Naive thymus-derived CD4-positive, alpha-beta T cell (primary cell): ENCODE data around the gene MYO9B. TPM values are rescaled to one million over a fixed set of nuclear protein-coding genes. Genes with fewer than 3 reads are reported as not detected.
"Not testable (repeated sequence)": the region's sequence is repeated elsewhere in the genome, so short reads cannot be mapped to it uniquely, and the experiment has no call there.

Experiments
- ATAC-seq: fragments of 150-1000 bp; cut with Tn5 transposase; 2 replicates; pipeline ENCODE4 v1.10.0; 2021; ENCODE audit warnings: mild to moderate bottlenecking, moderate library complexity
- CTCF ChIA-PET: fragments of 350-600 bp; sonication (Branson Sonifier 250); formaldehyde crosslinking; loops from one replicate; lab custom pipeline; 2021; ENCODE audit warnings: antibody characterized with exemption; lab: Charles Lee
- POLR2A ChIA-PET: fragments of 350-600 bp; sonication (Branson Sonifier 250); formaldehyde crosslinking; loops from one replicate; lab custom pipeline; 2021; ENCODE audit warnings: antibody characterized with exemption, inconsistent platforms; lab: Charles Lee
- DNase-seq, 9 donors: peaks; one replicate each; pipeline versions ENCODE4 v3.0.0 to v3.0.0-alpha.2; 2020 to 2022; ENCODE audit warnings: mixed read lengths in 1 of 9
- H3K27ac ChIP-seq: one replicate; pipeline ENCODE4 v1.7.0; 2013; ENCODE audit warnings: mild to moderate bottlenecking, low read depth, low read length, moderate library complexity
- H3K27me3 ChIP-seq, 2 donors: one replicate each; pipeline ENCODE4 v1.7.0; 2013; ENCODE audit warnings: low read length in 2 of 2, mild to moderate bottlenecking in 2 of 2, moderate library complexity in 2 of 2; ENCODE audit not compliant: control insufficient read depth in 2 of 2, insufficient read depth in 2 of 2
- H3K36me3 ChIP-seq, 3 experiments: 1 replicate in 2 of 3; 2 replicates in 1 of 3; pipeline ENCODE4 v1.7.0; 2013; ENCODE audit warnings: low read length in 3 of 3, mild to moderate bottlenecking in 3 of 3, moderate library complexity in 1 of 3; ENCODE audit not compliant: insufficient read depth in 3 of 3, control insufficient read depth in 2 of 3
- H3K4me1 ChIP-seq, 2 donors: one replicate each; pipeline ENCODE4 v1.7.0; 2013; ENCODE audit warnings: low read length in 2 of 2, mild to moderate bottlenecking in 2 of 2, moderate library complexity in 1 of 2; ENCODE audit not compliant: control insufficient read depth in 2 of 2, insufficient read depth in 2 of 2
- H3K4me3 ChIP-seq: 2 replicates; pipeline ENCODE4 v1.7.0; 2013; ENCODE audit warnings: mild to moderate bottlenecking, low read length
- H3K9me3 ChIP-seq, 3 experiments: 1 replicate in 2 of 3; 2 replicates in 1 of 3; pipeline ENCODE4 v1.7.0; 2013; ENCODE audit warnings: low read length in 3 of 3; ENCODE audit not compliant: control insufficient read depth in 2 of 3
- H3K27ac Mint-ChIP-seq, 9 donors: one replicate each; pipeline ENCODE4 v1.8.0; 2020 to 2022; ENCODE audit warnings: mixed read lengths in 9 of 9, mild to moderate bottlenecking in 8 of 9, moderate library complexity in 5 of 9, inconsistent platforms in 2 of 9
- H3K27me3 Mint-ChIP-seq, 5 donors: one replicate each; pipeline ENCODE4 v1.8.0; 2021 to 2022; ENCODE audit warnings: mixed read lengths in 5 of 5, mild to moderate bottlenecking in 1 of 5
- H3K36me3 Mint-ChIP-seq, 5 donors: one replicate each; pipeline ENCODE4 v1.8.0; 2020 to 2022; ENCODE audit warnings: mixed read lengths in 5 of 5, mild to moderate bottlenecking in 3 of 5, inconsistent platforms in 1 of 5
- H3K4me1 Mint-ChIP-seq, 7 donors: one replicate each; pipeline ENCODE4 v1.8.0; 2020 to 2022; ENCODE audit warnings: mixed read lengths in 7 of 7, mild to moderate bottlenecking in 3 of 7, inconsistent platforms in 1 of 7
- H3K4me3 Mint-ChIP-seq, 10 donors: one replicate each; pipeline ENCODE4 v1.8.0; 2020 to 2022; ENCODE audit warnings: mild to moderate bottlenecking in 10 of 10, mixed read lengths in 10 of 10, moderate library complexity in 6 of 10, inconsistent platforms in 2 of 10
- H3K9me3 Mint-ChIP-seq, 11 donors: one replicate each; pipeline ENCODE4 v1.8.0; 2020 to 2022; ENCODE audit warnings: mixed read lengths in 11 of 11, mild to moderate bottlenecking in 4 of 11, inconsistent platforms in 1 of 11, moderate library complexity in 1 of 11
- intact Hi-C, 2 donors: fragments of 100-400 bp; cut with micrococcal nuclease; formaldehyde crosslinking; loops; one replicate each; pipeline ENCODE4 v1.15.1; 2023
- polyA plus RNA-seq, 2 donors: library from polyadenylated mRNA; unstranded; fragments of 300-500 nt; fragmentation: Illumina TruSeq; gene quantifications; one replicate each; pipeline ENCODE4 v1.2.3, GENCODE V29; 2021
- total RNA-seq, 6 experiments: library from RNA in 5 of 6; stranded (reverse) in 5 of 6; gene quantifications; 1 replicate in 5 of 6; 2 replicates in 1 of 6; pipeline ENCODE4 v1.2.3 and lab custom pipeline; 2021 to 2026

The MYO9B gene
- total and polyA plus RNA-seq, 7 experiments from 2014 or later = 5.6 to 297 (median 165) TPM

- no peaks in the 10 kb centered on the region for H3K9me3 Mint-ChIP-seq
- peak overlapping the region; percentile 41 to 89 (median 79) for H3K4me3 Mint-ChIP-seq
- DNase-seq (peak in 8 of 9 donors; percentile 19 to 54 (median 46)), ATAC-seq (peak; percentile 73)
- intact Hi-C loops = loop anchor here in 1 of 2 donors (1.0 to 5.0 kb wide), 4 partner anchors 10 to 147 kb away; partner anchors contain the start of gene ANKLE1
- no peaks in the 10 kb centered on the region for H3K27me3 Mint-ChIP-seq
- no peaks in the 10 kb centered on the region for H3K9me3 ChIP-seq
- H3K4me1 ChIP-seq = peaks cover 4 to 11% of the 10 kb centered on the region in 2 donors
- no peaks in the 10 kb centered on the region for H3K36me3 ChIP-seq
- ChIA-PET POLR2A (no interaction called here), CTCF (no interaction called here)
- H3K4me1 Mint-ChIP-seq = peaks cover 0 to 34% (median 23%) of the 10 kb centered on the region in 7 donors
- no peaks in the 10 kb centered on the region for H3K27me3 ChIP-seq
- H3K27ac ChIP-seq = no peak overlapping the region
- peak overlapping the region; percentile 40 to 92 (median 85) for H3K27ac Mint-ChIP-seq
- peaks cover 0 to 18% (median 4%) of the 10 kb centered on the region in 5 donors for H3K36me3 Mint-ChIP-seq
- H3K4me3 ChIP-seq = no peak overlapping the region
These were observed 59.6 kb downstream of the MYO9B start for GRCh38 chr19:17135001-17135853.

DNA sequence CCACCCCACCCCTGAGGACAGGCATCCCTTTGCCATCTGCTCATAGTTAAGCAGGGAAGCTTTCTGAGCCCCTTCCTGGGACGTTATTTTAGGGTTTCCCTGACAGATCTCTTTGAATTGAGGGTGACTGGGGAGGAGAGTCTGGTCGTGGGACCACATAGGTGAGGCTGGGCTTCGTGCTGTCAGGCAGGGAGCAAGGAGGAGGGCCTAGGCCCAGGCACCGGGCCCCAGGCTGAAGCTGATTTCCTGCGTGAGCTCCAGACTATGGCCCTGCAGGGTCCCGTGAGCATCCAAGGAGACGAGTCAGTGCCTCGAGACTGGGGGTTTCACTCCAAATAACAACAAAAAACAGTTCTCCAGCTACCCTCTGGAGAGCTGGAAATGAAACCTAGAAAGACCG, 60.4 kb downstream of the MYO9B start:
- no peaks in the 10 kb centered on the region for H3K9me3 Mint-ChIP-seq
- Histone ChIP-seq H3K27me3 (no peaks in the 10 kb centered on the region), H3K27ac (no peak overlapping the region), H3K36me3 (peaks cover 0 to 1% (median 0%) of the 10 kb centered on the region in 3 experiments), H3K4me1 (peaks cover 4 to 11% of the 10 kb centered on the region in 2 donors), H3K9me3 (no peaks in the 10 kb centered on the region), H3K4me3 (no peak overlapping the region)
- H3K27me3 Mint-ChIP-seq = no peaks in the 10 kb centered on the region
- intact Hi-C loops = loop anchor here in 1 of 2 donors (5.0 kb wide), 1 partner anchor 146 kb away; the partner anchor contains the start of gene ANKLE1
- ATAC-seq (no peak), DNase-seq (no peak)
- peak overlapping the region in 1 of 9 donors; percentile 2 for H3K27ac Mint-ChIP-seq
- POLR2A ChIA-PET = no interaction called here
- CTCF ChIA-PET = no interaction called here
- H3K4me1 Mint-ChIP-seq = peaks cover 0 to 30% (median 22%) of the 10 kb centered on the region in 7 donors
- peaks cover 0 to 18% (median under 1%) of the 10 kb centered on the region in 5 donors for H3K36me3 Mint-ChIP-seq
- H3K4me3 Mint-ChIP-seq = no peak overlapping the region

DNA sequence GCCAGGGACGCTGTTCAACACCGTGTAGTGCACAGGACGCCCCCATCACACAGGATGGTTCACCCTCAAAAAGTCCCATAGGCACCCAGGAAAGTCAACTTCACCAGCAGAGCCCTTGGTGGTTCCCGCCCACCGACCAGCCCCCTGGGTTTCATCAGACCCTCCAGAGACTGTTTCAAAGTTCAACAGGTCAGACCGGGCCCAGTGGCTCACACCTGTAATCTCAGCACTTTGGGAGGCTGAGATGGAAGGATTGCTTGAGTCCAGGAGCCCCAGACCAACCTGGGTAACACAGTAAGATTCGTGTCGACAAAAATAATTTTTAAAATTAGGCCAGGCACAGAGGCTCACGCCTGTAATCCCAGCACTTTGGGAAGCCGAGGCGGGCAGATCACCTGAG, 61.0 kb downstream of the MYO9B start:
- ChIA-PET POLR2A (no interaction called here), CTCF (interaction anchor here (1.0 kb wide), 1 partner anchor 15 kb away, joined by 3 read pairs; no protein-coding TSS in a partner anchor)
- Mint-ChIP-seq H3K27me3 (no peaks in the 10 kb centered on the region), H3K4me1 (peaks cover 6 to 34% (median 23%) of the 10 kb centered on the region in 7 donors), H3K36me3 (peaks cover 0 to 24% (median 3%) of the 10 kb centered on the region in 5 donors), H3K9me3 (no peaks in the 10 kb centered on the region), H3K27ac (peak overlapping the region in 3 of 9 donors; percentile 43 to 64 (median 55)), H3K4me3 (no peak overlapping the region)
- no peaks in the 10 kb centered on the region for H3K9me3 ChIP-seq
- no peak for DNase-seq
- H3K27me3 ChIP-seq = no peaks in the 10 kb centered on the region
- H3K4me3 ChIP-seq = no peak overlapping the region
- H3K4me1 ChIP-seq = peaks cover 2 to 11% of the 10 kb centered on the region in 2 donors
- peaks cover 0 to 7% (median 0%) of the 10 kb centered on the region in 3 experiments for H3K36me3 ChIP-seq
- ATAC-seq = no peak
- intact Hi-C loops = loop anchor here in 1 of 2 donors (5.0 kb wide), 1 partner anchor 146 kb away; the partner anchor contains the start of gene ANKLE1
- H3K27ac ChIP-seq = no peak overlapping the region

GRCh38 chr19:17137417-17137816, 61.8 kb downstream of the MYO9B start:
- no peak overlapping the region for H3K4me3 Mint-ChIP-seq
- no peak overlapping the region for H3K27ac ChIP-seq
- intact Hi-C loops = loop anchor here in 1 of 2 donors (5.0 kb wide), 1 partner anchor 145 kb away; the partner anchor contains the start of gene ANKLE1
- H3K4me1 ChIP-seq = peaks cover 0 to 11% of the 10 kb centered on the region in 2 donors
- DNase-seq (no peak), ATAC-seq (no peak)
- peaks cover 0 to 25% (median 3%) of the 10 kb centered on the region in 5 donors for H3K36me3 Mint-ChIP-seq
- CTCF ChIA-PET = interaction anchor here (1.0 kb wide), 1 partner anchor 16 kb away, joined by 3 read pairs; no protein-coding TSS in a partner anchor
- POLR2A ChIA-PET = no interaction called here
- H3K27me3 ChIP-seq = no peaks in the 10 kb centered on the region
- H3K36me3 ChIP-seq = peaks cover 0 to 14% (median 0%) of the 10 kb centered on the region in 3 experiments
- no peaks in the 10 kb centered on the region for H3K9me3 Mint-ChIP-seq
- H3K27ac Mint-ChIP-seq = peak overlapping the region in 2 of 9 donors; percentile 25 to 28
- H3K4me1 Mint-ChIP-seq = peaks cover 8 to 35% (median 23%) of the 10 kb centered on the region in 7 donors
- H3K9me3 ChIP-seq = no peaks in the 10 kb centered on the region
- no peak overlapping the region for H3K4me3 ChIP-seq
- no peaks in the 10 kb centered on the region for H3K27me3 Mint-ChIP-seq

- H3K9me3 ChIP-seq, DNase-seq, H3K27me3 ChIP-seq, H3K4me3 Mint-ChIP-seq, H3K4me3 ChIP-seq, CTCF ChIA-PET, H3K27ac ChIP-seq, POLR2A ChIA-PET, H3K9me3 Mint-ChIP-seq, H3K27me3 Mint-ChIP-seq: not testable (repeated sequence)
- H3K27ac Mint-ChIP-seq = peak overlapping the region in 2 of 9 donors; percentile 21 to 63
- peak; percentile 84 for ATAC-seq
- Histone ChIP-seq H3K36me3 (peaks cover 0 to 19% (median 0%) of the 10 kb centered on the region in 3 experiments), H3K4me1 (peaks cover 0 to 11% of the 10 kb centered on the region in 2 donors)
- H3K36me3 Mint-ChIP-seq = peaks cover 0 to 26% (median 3%) of the 10 kb centered on the region in 5 donors
- H3K4me1 Mint-ChIP-seq = peaks cover 8 to 35% (median 25%) of the 10 kb centered on the region in 7 donors
- intact Hi-C loops = loop anchor here in 1 of 2 donors (5.0 kb wide), 1 partner anchor 144 kb away; the partner anchor contains the start of gene ANKLE1
These were observed 62.7 kb downstream of the MYO9B start for GRCh38 chr19:17138052-17138846.
